ENCODE results near the gene PIM1. TPM values are rescaled to one million over a fixed set of nuclear protein-coding genes. Genes with fewer than 3 reads are reported as not detected.
A peak's percentile ranks its signal among the peaks of the same experiment; 100 is the strongest.
"Not testable (repeated sequence)": the region's sequence is repeated elsewhere in the genome, so short reads cannot be mapped to it uniquely, and the experiment has no call there.

The PIM1 gene
- total and polyA plus RNA-seq, 9 of the 15 experiments (the other 6 are each of a cell fraction or from before 2014, with no cell fraction given) = 19.0 to 789 (median 212) TPM

DNA sequence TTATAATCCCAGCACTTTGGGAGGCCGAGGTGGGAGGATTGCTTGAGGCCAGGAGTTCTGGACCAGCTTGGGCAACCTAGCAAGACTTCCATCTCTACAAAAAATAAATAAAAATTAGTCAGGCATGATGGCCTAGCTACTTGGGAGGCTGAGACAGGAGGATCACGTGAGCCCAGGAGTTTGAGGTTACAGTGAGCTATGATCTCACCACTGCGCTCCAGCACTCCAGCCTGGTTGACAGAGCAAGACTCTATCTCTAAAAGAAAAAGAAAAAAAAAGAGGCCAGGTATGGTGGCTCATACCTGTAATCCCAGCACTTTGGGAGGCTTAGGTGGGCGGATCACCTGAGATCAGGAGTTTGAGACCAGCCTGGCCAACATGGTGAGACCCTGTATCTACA lies 10.7 kb downstream of the PIM1 start (continued):
- TF ChIP-seq ATF7 (IDR thresholded peaks at IDR 0.05) (peak; percentile 63; the same call in 1 of the 2 replicates), GABPB2 (CRISPR knock-in tag; conservative IDR thresholded peaks at IDR 0.05) (0 out of 2 replicates have a peak, but pooled peaks have one; percentile 15), ZNF311 (CRISPR knock-in tag; IDR thresholded peaks at IDR 0.05) (0 out of 2 replicates have a peak, but pooled peaks have one; percentile 38), CXXC5 (CRISPR knock-in tag; IDR thresholded peaks at IDR 0.05) (peak; percentile 36), SMARCA5 (IDR thresholded peaks at IDR 0.05) (peak; percentile 56; the same call in 1 of the 2 replicates), JUN (IDR thresholded peaks at IDR 0.05; ENCODE audit: borderline replicate concordance, low read depth, low read length) (peak; percentile 52; the same call in 1 of the 2 replicates), CC2D1A (IDR thresholded peaks at IDR 0.05) (peak; percentile 61; the same call in 1 of the 2 replicates), CBFA2T2 (conservative IDR thresholded peaks at IDR 0.05) (0 out of 2 replicates have a peak, but pooled peaks have one; percentile 14), ZNF76 (CRISPR knock-in tag; IDR thresholded peaks at IDR 0.05; ENCODE audit: borderline replicate concordance) (peak; percentile 60; the same call in 1 of the 2 replicates), ZNF583 (CRISPR knock-in tag; IDR thresholded peaks at IDR 0.05) (peak; percentile 13; the same call in 1 of the 2 replicates), TOE1 (IDR thresholded peaks at IDR 0.05; ENCODE audit: borderline replicate concordance) (peak; percentile 77), HLTF (IDR thresholded peaks at IDR 0.05) (0 out of 2 replicates have a peak, but pooled peaks have one; percentile 72), GATAD2A (IDR thresholded peaks at IDR 0.05) (0 out of 2 replicates have a peak, but pooled peaks have one; percentile 12)
- TF ChIP-seq, protein P1, sequence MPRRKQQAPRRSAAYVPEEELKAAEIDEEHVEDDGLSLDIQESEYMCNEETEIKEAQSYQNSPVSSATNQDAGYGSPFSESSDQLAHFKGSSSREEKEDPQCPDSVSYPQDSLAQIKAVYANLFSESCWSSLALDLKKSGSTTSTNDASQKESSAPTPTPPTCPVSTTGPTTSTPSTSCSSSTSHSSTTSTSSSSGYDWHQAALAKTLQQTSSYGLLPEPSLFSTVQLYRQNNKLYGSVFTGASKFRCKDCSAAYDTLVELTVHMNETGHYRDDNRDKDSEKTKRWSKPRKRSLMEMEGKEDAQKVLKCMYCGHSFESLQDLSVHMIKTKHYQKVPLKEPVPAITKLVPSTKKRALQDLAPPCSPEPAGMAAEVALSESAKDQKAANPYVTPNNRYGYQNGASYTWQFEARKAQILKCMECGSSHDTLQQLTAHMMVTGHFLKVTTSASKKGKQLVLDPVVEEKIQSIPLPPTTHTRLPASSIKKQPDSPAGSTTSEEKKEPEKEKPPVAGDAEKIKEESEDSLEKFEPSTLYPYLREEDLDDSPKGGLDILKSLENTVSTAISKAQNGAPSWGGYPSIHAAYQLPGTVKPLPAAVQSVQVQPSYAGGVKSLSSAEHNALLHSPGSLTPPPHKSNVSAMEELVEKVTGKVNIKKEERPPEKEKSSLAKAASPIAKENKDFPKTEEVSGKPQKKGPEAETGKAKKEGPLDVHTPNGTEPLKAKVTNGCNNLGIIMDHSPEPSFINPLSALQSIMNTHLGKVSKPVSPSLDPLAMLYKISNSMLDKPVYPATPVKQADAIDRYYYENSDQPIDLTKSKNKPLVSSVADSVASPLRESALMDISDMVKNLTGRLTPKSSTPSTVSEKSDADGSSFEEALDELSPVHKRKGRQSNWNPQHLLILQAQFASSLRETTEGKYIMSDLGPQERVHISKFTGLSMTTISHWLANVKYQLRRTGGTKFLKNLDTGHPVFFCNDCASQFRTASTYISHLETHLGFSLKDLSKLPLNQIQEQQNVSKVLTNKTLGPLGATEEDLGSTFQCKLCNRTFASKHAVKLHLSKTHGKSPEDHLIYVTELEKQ (CRISPR knock-in tag; IDR thresholded peaks at IDR 0.05) = 0 out of 2 replicates have a peak, but pooled peaks have one; percentile 9
- not testable (repeated sequence) for TF ChIP-seq JUN (CRISPR knock-in tag; IDR thresholded peaks at IDR 0.05; ENCODE audit: borderline replicate concordance); TOE1 (CRISPR knock-in tag; IDR thresholded peaks at IDR 0.05; ENCODE audit: borderline replicate concordance, low read depth)
- TF ChIP-seq, protein P2, sequence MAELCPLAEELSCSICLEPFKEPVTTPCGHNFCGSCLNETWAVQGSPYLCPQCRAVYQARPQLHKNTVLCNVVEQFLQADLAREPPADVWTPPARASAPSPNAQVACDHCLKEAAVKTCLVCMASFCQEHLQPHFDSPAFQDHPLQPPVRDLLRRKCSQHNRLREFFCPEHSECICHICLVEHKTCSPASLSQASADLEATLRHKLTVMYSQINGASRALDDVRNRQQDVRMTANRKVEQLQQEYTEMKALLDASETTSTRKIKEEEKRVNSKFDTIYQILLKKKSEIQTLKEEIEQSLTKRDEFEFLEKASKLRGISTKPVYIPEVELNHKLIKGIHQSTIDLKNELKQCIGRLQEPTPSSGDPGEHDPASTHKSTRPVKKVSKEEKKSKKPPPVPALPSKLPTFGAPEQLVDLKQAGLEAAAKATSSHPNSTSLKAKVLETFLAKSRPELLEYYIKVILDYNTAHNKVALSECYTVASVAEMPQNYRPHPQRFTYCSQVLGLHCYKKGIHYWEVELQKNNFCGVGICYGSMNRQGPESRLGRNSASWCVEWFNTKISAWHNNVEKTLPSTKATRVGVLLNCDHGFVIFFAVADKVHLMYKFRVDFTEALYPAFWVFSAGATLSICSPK (IDR thresholded peaks at IDR 0.05; ENCODE audit: borderline replicate concordance) = peak; percentile 50; the same call in 1 of the 2 replicates
- TF ChIP-seq, protein P3, sequence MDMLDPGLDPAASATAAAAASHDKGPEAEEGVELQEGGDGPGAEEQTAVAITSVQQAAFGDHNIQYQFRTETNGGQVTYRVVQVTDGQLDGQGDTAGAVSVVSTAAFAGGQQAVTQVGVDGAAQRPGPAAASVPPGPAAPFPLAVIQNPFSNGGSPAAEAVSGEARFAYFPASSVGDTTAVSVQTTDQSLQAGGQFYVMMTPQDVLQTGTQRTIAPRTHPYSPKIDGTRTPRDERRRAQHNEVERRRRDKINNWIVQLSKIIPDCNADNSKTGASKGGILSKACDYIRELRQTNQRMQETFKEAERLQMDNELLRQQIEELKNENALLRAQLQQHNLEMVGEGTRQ (CRISPR knock-in tag; IDR thresholded peaks at IDR 0.05) = peak; percentile 72; the same call in 1 of the 2 replicates
- TF ChIP-seq, protein P4, sequence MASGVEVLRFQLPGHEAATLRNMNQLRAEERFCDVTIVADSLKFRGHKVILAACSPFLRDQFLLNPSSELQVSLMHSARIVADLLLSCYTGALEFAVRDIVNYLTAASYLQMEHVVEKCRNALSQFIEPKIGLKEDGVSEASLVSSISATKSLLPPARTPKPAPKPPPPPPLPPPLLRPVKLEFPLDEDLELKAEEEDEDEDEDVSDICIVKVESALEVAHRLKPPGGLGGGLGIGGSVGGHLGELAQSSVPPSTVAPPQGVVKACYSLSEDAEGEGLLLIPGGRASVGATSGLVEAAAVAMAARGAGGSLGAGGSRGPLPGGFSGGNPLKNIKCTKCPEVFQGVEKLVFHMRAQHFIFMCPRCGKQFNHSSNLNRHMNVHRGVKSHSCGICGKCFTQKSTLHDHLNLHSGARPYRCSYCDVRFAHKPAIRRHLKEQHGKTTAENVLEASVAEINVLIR (CRISPR knock-in tag; IDR thresholded peaks at IDR 0.05) = 0 out of 2 replicates have a peak, but pooled peaks have one; percentile 18
